Type B pancreatic cell (in vitro differentiated cells): Measurements from ENCODE around the gene CAPN5. TPM values are rescaled to one million over a fixed set of nuclear protein-coding genes. Genes with fewer than 3 reads are reported as not detected.
A peak's percentile ranks its signal among the peaks of the same experiment; 100 is the strongest.

Source experiments
- DNase-seq: peaks from one replicate; pipeline ENCODE4 v3.0.0; 2021; ENCODE audit warnings: mixed read lengths; ENCODE audit not compliant: unreplicated experiment; ENCODE audit errors: extremely low spot score
- H3K27ac Mint-ChIP-seq: 2 replicates; pipeline ENCODE4 v1.8.0; 2021; ENCODE audit warnings: mild to moderate bottlenecking, mixed read lengths
- H3K27me3 Mint-ChIP-seq: 2 replicates; pipeline ENCODE4 v1.8.0; 2021; ENCODE audit warnings: mixed read lengths
- H3K36me3 Mint-ChIP-seq: 2 replicates; pipeline ENCODE4 v1.8.0; 2021; ENCODE audit warnings: mixed read lengths
- H3K4me1 Mint-ChIP-seq: one replicate; pipeline ENCODE4 v1.8.0; 2021; ENCODE audit warnings: mixed read lengths; ENCODE audit not compliant: unreplicated experiment
- H3K4me3 Mint-ChIP-seq: 2 replicates; pipeline ENCODE4 v1.8.0; 2021; ENCODE audit warnings: mild to moderate bottlenecking, mixed read lengths
- H3K9me3 Mint-ChIP-seq: 2 replicates; pipeline ENCODE4 v1.8.0; 2021; ENCODE audit warnings: mixed read lengths
- CTCF ChIP-seq: fragments of 200-600 bp; sonication (generic); conservative IDR thresholded peaks from 2 replicates; pipeline ENCODE4 v1.5.0; 2021; ENCODE audit warnings: antibody characterized with exemption, mild to moderate bottlenecking
- total RNA-seq: library from RNA; stranded (reverse); gene quantifications from 2 replicates; pipeline ENCODE4 v1.2.1, GENCODE V29; 2021; ENCODE audit warnings: low replicate concordance

The CAPN5 gene
- total RNA-seq, 1 donor from 2014 or later = 18.8 TPM

GRCh38 chr11:77166021-77166420 is 99.2 kb downstream of the CAPN5 start:
- Mint-ChIP-seq H3K27ac (no peak overlapping the region), H3K9me3 (no peaks in the 10 kb centered on the region), H3K36me3 (no peaks in the 10 kb centered on the region), H3K4me1 (peaks cover 9% of the 10 kb centered on the region), H3K27me3 (no peaks in the 10 kb centered on the region), H3K4me3 (no peak overlapping the region)
- no peak for TF ChIP-seq CTCF
- no peak for DNase-seq

GRCh38 chr11:77167111-77167626 is 100.4 kb downstream of the CAPN5 start:
- DNase-seq = no peak
- Mint-ChIP-seq H3K27me3 (no peaks in the 10 kb centered on the region), H3K4me3 (no peak overlapping the region), H3K27ac (no peak overlapping the region), H3K4me1 (peaks cover 9% of the 10 kb centered on the region), H3K9me3 (no peaks in the 10 kb centered on the region), H3K36me3 (no peaks in the 10 kb centered on the region)
- TF ChIP-seq CTCF = no peak

GRCh38 chr11:77167791-77168190 is 101.0 kb downstream of the CAPN5 start:
- peaks cover 9% of the 10 kb centered on the region for H3K4me1 Mint-ChIP-seq
- no peak for TF ChIP-seq CTCF

GRCh38 chr11:77170107-77170506 is 103.3 kb downstream of the CAPN5 start:
- Mint-ChIP-seq H3K9me3 (no peaks in the 10 kb centered on the region), H3K4me3 (peak overlapping the region; percentile 46), H3K27ac (peak overlapping the region; percentile 74), H3K36me3 (no peaks in the 10 kb centered on the region), H3K27me3 (no peaks in the 10 kb centered on the region), H3K4me1 (peaks cover 18% of the 10 kb centered on the region)
- TF ChIP-seq CTCF = no peak
- no peak for DNase-seq

More at GRCh38 chr11:77167791-77168190, 101.0 kb downstream of the CAPN5 start:
- Mint-ChIP-seq H3K27ac (no peak overlapping the region), H3K4me3 (no peak overlapping the region), H3K27me3 (no peaks in the 10 kb centered on the region), H3K9me3 (no peaks in the 10 kb centered on the region), H3K36me3 (no peaks in the 10 kb centered on the region)
- DNase-seq = no peak

- TF ChIP-seq CTCF = no peak
- H3K4me1 Mint-ChIP-seq = peaks cover 18% of the 10 kb centered on the region
- H3K9me3 Mint-ChIP-seq = no peaks in the 10 kb centered on the region
- no peak overlapping the region for H3K4me3 Mint-ChIP-seq
- H3K27me3 Mint-ChIP-seq = no peaks in the 10 kb centered on the region
- no peak for DNase-seq
- H3K36me3 Mint-ChIP-seq = no peaks in the 10 kb centered on the region
- H3K27ac Mint-ChIP-seq = peak overlapping the region; percentile 74
These were observed 104.5 kb downstream of the CAPN5 start for GRCh38 chr11:77171254-77171653.
